GM12878 (cell line): ENCODE measurements around the gene CEACAM6. TPM values are rescaled to one million over a fixed set of nuclear protein-coding genes. Genes with fewer than 3 reads are reported as not detected.

Source experiments
- ATAC-seq: fragments of 200-7000 bp; cut with Tn5 transposase; 3 replicates; pipeline ENCODE4 v1.9.1; 2020; ENCODE audit warnings: mild to moderate bottlenecking, moderate library complexity
- BruUV-seq: library from RNA; stranded (reverse); fragments of 400-500 nt; replicated peaks from 2 replicates; lab custom pipeline; 2021; lab: Mats Ljungman, UMichigan
- CTCF ChIA-PET: fragments of 300-600 bp; sonication (Branson Sonifier 250); formaldehyde crosslinking; extraction: SDS; loops from one replicate; lab custom pipeline; 2021; ENCODE audit warnings: inconsistent platforms; lab: Yijun Ruan, JAX
- POLR2A ChIA-PET: fragments of 350-600 bp; formaldehyde crosslinking; extraction: SDS; loops from one replicate; lab custom pipeline; 2021; ENCODE audit warnings: inconsistent platforms; lab: Charles Lee
- RAD21 ChIA-PET: fragments of 300-600 bp; sonication (Branson Sonifier 250); formaldehyde crosslinking; loops from one replicate; lab custom pipeline; 2023; ENCODE audit warnings: antibody characterized with exemption; ENCODE audit not compliant: unreplicated experiment; lab: Charles Lee
- SMC1A ChIA-PET: fragments of 300-600 bp; sonication (Branson Sonifier 250); formaldehyde crosslinking; loops from one replicate; lab custom pipeline; 2023; ENCODE audit not compliant: unreplicated experiment, uncharacterized antibody; lab: Charles Lee
- DNase-seq: peaks from one replicate; pipeline ENCODE4 v3.0.0-alpha.2; 2011; ENCODE audit warnings: low read depth, low spot score
- FAIRE-seq: peaks from 3 replicates; lab custom pipeline; 2011; peaks lifted over from hg19 to GRCh38; lab: Jason Lieb, UNC
- H2AFZ ChIP-seq: 2 replicates; pipeline ENCODE4 v1.6.0; 2011; ENCODE audit warnings: low read depth, low read length, control low read depth; ENCODE audit not compliant: control insufficient read depth
- H3K27ac ChIP-seq: 2 replicates; pipeline ENCODE4 v1.5.1; 2011; ENCODE audit warnings: control low read depth; ENCODE audit not compliant: control insufficient read depth, insufficient read depth
- H3K27me3 ChIP-seq, 2 experiments: replicated peaks in 1 of 2; 2 replicates each; pipeline versions ENCODE4 v1.6.0 to v1.6.1; 2011; ENCODE audit warnings: low read length in 1 of 2; ENCODE audit not compliant: control insufficient read depth in 2 of 2, insufficient read depth in 2 of 2
- H3K36me3 ChIP-seq, 2 experiments: 2 replicates each; pipeline ENCODE4 v1.5.1; 2011; ENCODE audit warnings: low read length in 1 of 2; ENCODE audit not compliant: control insufficient read depth in 2 of 2, insufficient read depth in 2 of 2
- H3K4me1 ChIP-seq: 2 replicates; pipeline ENCODE4 v1.6.1; 2011; ENCODE audit warnings: mild to moderate bottlenecking, low read length, moderate library complexity, mixed read lengths; ENCODE audit not compliant: control insufficient read depth, insufficient read depth
- H3K4me2 ChIP-seq: 2 replicates; pipeline ENCODE4 v1.6.0; 2011; ENCODE audit warnings: control low read depth; ENCODE audit not compliant: control insufficient read depth, insufficient read depth
- H3K4me3 ChIP-seq: fragments of 200-600 bp; sonication (generic); 2 replicates; pipeline ENCODE4 v1.5.1; 2016
- H3K79me2 ChIP-seq: 2 replicates; pipeline ENCODE4 v1.6.0; 2011; ENCODE audit warnings: low read length; ENCODE audit not compliant: control insufficient read depth, insufficient read depth
- H3K9ac ChIP-seq: 2 replicates; pipeline ENCODE4 v1.8.0; 2011; ENCODE audit warnings: low read length, control low read depth, mixed read lengths; ENCODE audit not compliant: control insufficient read depth, insufficient read depth
- H3K9me3 ChIP-seq: replicated peaks from 3 replicates; pipeline ENCODE4 v1.5.1; 2011; ENCODE audit warnings: mild to moderate bottlenecking, low read length; ENCODE audit not compliant: control insufficient read depth, insufficient read depth
- H4K20me1 ChIP-seq: 2 replicates; pipeline ENCODE4 v1.6.0; 2011; ENCODE audit not compliant: control insufficient read depth, insufficient read depth
- ATF3 ChIP-seq: IDR thresholded peaks from 2 replicates; pipeline ENCODE4 v1.6.1; 2011; ENCODE audit warnings: low read depth, mild to moderate bottlenecking, low read length, moderate library complexity, borderline replicate concordance; ENCODE audit errors: extremely low read depth
- CHD1 ChIP-seq: IDR thresholded peaks from 2 replicates; pipeline ENCODE4 v1.6.1; 2012; ENCODE audit warnings: low read depth, low read length, improper control_type of control experiment
- ETV6 ChIP-seq, 2 experiments: fragments of 450-650 bp in 1 of 2; IDR thresholded peaks in 1 of 2; conservative IDR thresholded peaks in 1 of 2; 2 replicates each; pipeline ENCODE4 v1.6.1; 2014; ENCODE audit warnings: antibody characterized with exemption in 1 of 2, borderline replicate concordance in 1 of 2, low read depth in 1 of 2, mild to moderate bottlenecking in 1 of 2, moderate library complexity in 1 of 2
- MEF2B ChIP-seq: fragments of 450-650 bp; IDR thresholded peaks from 2 replicates; pipeline ENCODE4 v1.6.1; 2018; ENCODE audit warnings: mild to moderate bottlenecking, moderate library complexity; ENCODE audit not compliant: partially characterized antibody, poor library complexity, severe bottlenecking
- PRDM15 ChIP-seq: fragments of 450-650 bp; formaldehyde crosslinking; IDR thresholded peaks from 2 replicates; pipeline ENCODE4 v1.4.0; 2020; ENCODE audit warnings: mild to moderate bottlenecking, moderate library complexity
- YBX1 ChIP-seq: fragments of 450-650 bp; IDR thresholded peaks from 2 replicates; pipeline ENCODE4 v1.6.1; 2016; ENCODE audit warnings: antibody characterized with exemption
- WGBS: methylation state at CpG from one replicate; pipeline ENCODE4 v1.1.6; 2016; ENCODE audit warnings: low lambda C conversion rate; ENCODE audit not compliant: insufficient replicate concordance, insufficient coverage; ENCODE audit errors: missing lambda C conversion rate; 5-methylcytosine and 5-hydroxymethylcytosine counted together
- in situ Hi-C: fragments of 300-500 bp; cut with MboI; formaldehyde crosslinking; loops from 9 replicates; pipeline ENCODE4 v1.14.3; 2018; ENCODE audit warnings: mixed read lengths
- intact Hi-C: fragments of 100-400 bp; cut with micrococcal nuclease; formaldehyde crosslinking; loops from one replicate; pipeline ENCODE4 v1.14.2; 2022; ENCODE audit not compliant: unreplicated experiment
- polyA plus RNA-seq, 11 experiments: library from polyadenylated mRNA; depleted of rRNA in 4 of 11; unstranded in 6 of 11; stranded (reverse) in 5 of 11; fragments of >200 nt; fragmentation: Nextera tagmentation in 4 of 11; fragmentation: Illumina TruSeq in 1 of 11; extraction: Ambion mirVana in 4 of 11; extraction: Trizol in 1 of 11; gene quantifications; 1 replicate in 1 of 11; 2 replicates in 10 of 11; pipeline versions ENCODE4 v1.2.1 to v1.2.3, GENCODE V29; 2011 to 2016; ENCODE audit warnings: inconsistent platforms in 2 of 11, missing spikeins in 2 of 11, low read depth in 1 of 11
- total RNA-seq, 4 experiments: library from RNA; depleted of rRNA in 3 of 4; stranded (reverse); fragments of >200 nt in 3 of 4; fragmentation: Illumina TruSeq in 1 of 4; extraction: Trizol in 1 of 4; gene quantifications; 2 replicates each; pipeline versions ENCODE4 v1.2.1 to v1.2.3, GENCODE V29; 2013 to 2021
- TF ChIP-seq, protein P1 (sequence below): IDR thresholded peaks from 2 replicates; pipeline ENCODE4 v1.6.1; 2011; ENCODE audit warnings: borderline replicate concordance, low read depth, mild to moderate bottlenecking, moderate library complexity, mixed read lengths, low read length; ENCODE audit not compliant: insufficient read depth; ENCODE audit errors: extremely low read length
- TF ChIP-seq, protein P2 (sequence below): fragments of 450-650 bp; IDR thresholded peaks from 2 replicates; pipeline ENCODE4 v1.6.1; 2017; ENCODE audit warnings: borderline replicate concordance

The CEACAM6 gene
- total and polyA plus RNA-seq, 10 of the 15 experiments (the other 5 are each of a cell fraction or from before 2014, with no cell fraction given): 0.26 TPM; not detected in 9

- H3K4me3 ChIP-seq: no peak overlapping the region
- DNase-seq: no peak
- ChIA-PET SMC1A (no interaction called here), POLR2A (no interaction called here), CTCF (interaction anchor here (1.0 kb wide), 1 partner anchor 61 kb away, joined by 3 read pairs; no protein-coding TSS in a partner anchor), RAD21 (no interaction called here)
- no peaks in the 10 kb centered on the region for H4K20me1 ChIP-seq
- no peaks in the 10 kb centered on the region for H3K9me3 ChIP-seq
- intact Hi-C loops: no loop called here
- H3K36me3 ChIP-seq: no peaks in the 10 kb centered on the region
- BruUV-seq: no TSS peak
- H3K4me2 ChIP-seq: no peak overlapping the region
- no peaks in the 10 kb centered on the region for H3K27me3 ChIP-seq
- no peak overlapping the region for H3K27ac ChIP-seq
- in situ Hi-C loops: no loop called here
- H2AFZ ChIP-seq: no peak overlapping the region
- H3K4me1 ChIP-seq: peaks cover 5% of the 10 kb centered on the region
- no peak for ATAC-seq
- H3K9ac ChIP-seq: no peak overlapping the region
- no peaks in the 10 kb centered on the region for H3K79me2 ChIP-seq
- no peak for TF ChIP-seq ATF3
- TF ChIP-seq ETV6 (conservative IDR thresholded peaks at IDR 0.05 in 1 of 2, IDR thresholded peaks at IDR 0.05 in 1 of 2; ENCODE audit: borderline replicate concordance in 1 of 2, low read depth in 1 of 2): no peak
- TF ChIP-seq YBX1: no peak
- TF ChIP-seq, protein P1, sequence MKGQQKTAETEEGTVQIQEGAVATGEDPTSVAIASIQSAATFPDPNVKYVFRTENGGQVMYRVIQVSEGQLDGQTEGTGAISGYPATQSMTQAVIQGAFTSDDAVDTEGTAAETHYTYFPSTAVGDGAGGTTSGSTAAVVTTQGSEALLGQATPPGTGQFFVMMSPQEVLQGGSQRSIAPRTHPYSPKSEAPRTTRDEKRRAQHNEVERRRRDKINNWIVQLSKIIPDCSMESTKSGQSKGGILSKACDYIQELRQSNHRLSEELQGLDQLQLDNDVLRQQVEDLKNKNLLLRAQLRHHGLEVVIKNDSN: no peak
- no peak for TF ChIP-seq MEF2B
- TF ChIP-seq, protein P2, sequence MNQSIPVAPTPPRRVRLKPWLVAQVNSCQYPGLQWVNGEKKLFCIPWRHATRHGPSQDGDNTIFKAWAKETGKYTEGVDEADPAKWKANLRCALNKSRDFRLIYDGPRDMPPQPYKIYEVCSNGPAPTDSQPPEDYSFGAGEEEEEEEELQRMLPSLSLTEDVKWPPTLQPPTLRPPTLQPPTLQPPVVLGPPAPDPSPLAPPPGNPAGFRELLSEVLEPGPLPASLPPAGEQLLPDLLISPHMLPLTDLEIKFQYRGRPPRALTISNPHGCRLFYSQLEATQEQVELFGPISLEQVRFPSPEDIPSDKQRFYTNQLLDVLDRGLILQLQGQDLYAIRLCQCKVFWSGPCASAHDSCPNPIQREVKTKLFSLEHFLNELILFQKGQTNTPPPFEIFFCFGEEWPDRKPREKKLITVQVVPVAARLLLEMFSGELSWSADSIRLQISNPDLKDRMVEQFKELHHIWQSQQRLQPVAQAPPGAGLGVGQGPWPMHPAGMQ: no peak
- TF ChIP-seq CHD1: no peak
- TF ChIP-seq PRDM15: no peak
- FAIRE-seq: no peak
- WGBS: 33% methylated on average over 4 of the region's 4 CpGs
Measured at GRCh38 chr19:41815301-41815700, 60.0 kb downstream of the CEACAM6 start.
